ENCODE data around the gene MDM1. TPM values are rescaled to one million over a fixed set of nuclear protein-coding genes. Genes with fewer than 3 reads are reported as not detected.

Gene MDM1
- polyA plus RNA-seq, 1 donor (not counting 4 experiments of a cell fraction or from before 2014, with no cell fraction given), result 7.5 TPM

DNA sequence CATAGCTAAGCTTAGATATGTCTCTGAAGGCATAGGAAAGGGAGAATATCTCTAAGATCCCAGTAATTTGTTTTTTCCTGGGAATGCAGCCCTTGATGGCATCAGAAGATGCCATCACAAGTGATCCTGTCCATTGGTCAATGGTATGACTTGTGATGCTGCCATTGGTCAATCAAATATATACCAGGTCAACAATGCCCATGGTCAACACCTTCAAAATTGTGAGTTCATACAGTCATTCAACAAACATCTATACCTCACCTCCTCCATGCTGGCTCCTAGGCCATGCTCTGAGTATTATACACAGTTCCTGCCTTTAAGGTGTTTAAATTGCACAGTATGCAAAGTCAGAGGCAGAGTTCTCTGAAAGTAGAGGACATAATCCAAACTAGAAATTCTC, 59.4 kb downstream of the MDM1 start:
- no peaks in the 10 kb centered on the region for H3K79me2 ChIP-seq (ENCODE audit: control insufficient read depth, insufficient read depth, low read length)
- dilution Hi-C loops (cut with MboI; ENCODE audit: extremely low pct_ligation_motif_present, low sequenced_read_pairs), result no loop called here
- H3K4me2 ChIP-seq (ENCODE audit: control insufficient read depth, extremely low read depth, insufficient read depth, low read depth, low read length), result no peak overlapping the region
- FAIRE-seq (no peak), DNase-seq (ENCODE audit: low read depth, low spot score) (no peak)
- H2AFZ ChIP-seq (ENCODE audit: control insufficient read depth, low read length), result no peak overlapping the region
- H3K27me3 ChIP-seq (ENCODE audit: control insufficient read depth, extremely low read depth, insufficient read depth, low read length), result no peaks in the 10 kb centered on the region
- H3K36me3 ChIP-seq (ENCODE audit: control insufficient read depth in 2 of 2, extremely low read depth in 1 of 2, insufficient read depth in 2 of 2, low read length in 2 of 2), result no peaks in the 10 kb centered on the region
- H3K4me1 ChIP-seq (ENCODE audit: control insufficient read depth, extremely low read depth, insufficient read depth, low read length), result peaks cover 8% of the 10 kb centered on the region
- no peak overlapping the region for H3K9ac ChIP-seq (ENCODE audit: control insufficient read depth, extremely low read depth, insufficient read depth, low read length)
- TF ChIP-seq CTCF (optimal IDR thresholded peaks at IDR 0.05 in 1 of 3, IDR thresholded peaks at IDR 0.05 in 1 of 3, conservative IDR thresholded peaks at IDR 0.05 in 1 of 3; ENCODE audit: extremely low read depth in 1 of 3, insufficient read depth in 2 of 3, low read length in 3 of 3), result no peak
- no peak for TF ChIP-seq EZH2 (IDR thresholded peaks at IDR 0.05; ENCODE audit: low read length)
- no peaks in the 10 kb centered on the region for H4K20me1 ChIP-seq (ENCODE audit: control insufficient read depth, extremely low read depth, insufficient read depth, low read length)
- no peaks in the 10 kb centered on the region for H3K9me1 ChIP-seq (ENCODE audit: control insufficient read depth, extremely low read depth, insufficient read depth, low read length)
- no peak overlapping the region for H3K27ac ChIP-seq (ENCODE audit: control insufficient read depth, insufficient read depth, low read length)
- no peak overlapping the region for H3K4me3 ChIP-seq (ENCODE audit: control insufficient read depth in 2 of 3, extremely low read depth in 1 of 3, insufficient read depth in 2 of 3, low read depth in 1 of 3, low read length in 3 of 3)
- H3K9me3 ChIP-seq (ENCODE audit: control insufficient read depth, low read depth, low read length), result no peaks in the 10 kb centered on the region

- no peak overlapping the region for H2AFZ ChIP-seq (ENCODE audit: control insufficient read depth, low read length)
- no peak for FAIRE-seq
- dilution Hi-C loops (cut with MboI; ENCODE audit: extremely low pct_ligation_motif_present, low sequenced_read_pairs), result no loop called here
Measured at GRCh38 chr12:68271346-68271745, 60.8 kb downstream of the MDM1 start.

More at GRCh38 chr12:68271346-68271745, 60.8 kb downstream of the MDM1 start:
- Histone ChIP-seq H3K79me2 (ENCODE audit: control insufficient read depth, insufficient read depth, low read length) (no peaks in the 10 kb centered on the region), H4K20me1 (ENCODE audit: control insufficient read depth, extremely low read depth, insufficient read depth, low read length) (no peaks in the 10 kb centered on the region), H3K4me2 (ENCODE audit: control insufficient read depth, extremely low read depth, insufficient read depth, low read depth, low read length) (no peak overlapping the region), H3K9ac (ENCODE audit: control insufficient read depth, extremely low read depth, insufficient read depth, low read length) (no peak overlapping the region), H3K4me1 (ENCODE audit: control insufficient read depth, extremely low read depth, insufficient read depth, low read length) (peaks cover 4% of the 10 kb centered on the region), H3K36me3 (ENCODE audit: control insufficient read depth in 2 of 2, extremely low read depth in 1 of 2, insufficient read depth in 2 of 2, low read length in 2 of 2) (no peaks in the 10 kb centered on the region), H3K27ac (ENCODE audit: control insufficient read depth, insufficient read depth, low read length) (no peak overlapping the region), H3K9me1 (ENCODE audit: control insufficient read depth, extremely low read depth, insufficient read depth, low read length) (no peaks in the 10 kb centered on the region), H3K4me3 (ENCODE audit: control insufficient read depth in 2 of 3, extremely low read depth in 1 of 3, insufficient read depth in 2 of 3, low read depth in 1 of 3, low read length in 3 of 3) (no peak overlapping the region), H3K9me3 (ENCODE audit: control insufficient read depth, low read depth, low read length) (no peaks in the 10 kb centered on the region), H3K27me3 (ENCODE audit: control insufficient read depth, extremely low read depth, insufficient read depth, low read length) (no peaks in the 10 kb centered on the region)
- no peak for TF ChIP-seq EZH2 (IDR thresholded peaks at IDR 0.05; ENCODE audit: low read length)
- TF ChIP-seq CTCF (optimal IDR thresholded peaks at IDR 0.05 in 1 of 3, IDR thresholded peaks at IDR 0.05 in 1 of 3, conservative IDR thresholded peaks at IDR 0.05 in 1 of 3; ENCODE audit: extremely low read depth in 1 of 3, insufficient read depth in 2 of 3, low read length in 3 of 3), result no peak
- no peak for DNase-seq (ENCODE audit: low read depth, low spot score)
